ENCODE measurements around the gene SLC25A13. TPM values are rescaled to one million over a fixed set of nuclear protein-coding genes. Genes with fewer than 3 reads are reported as not detected.

Gene SLC25A13
- total and polyA plus RNA-seq, 4 donors: 7.7 to 29.8 (median 13.8) TPM

- Histone ChIP-seq H3K36me3 (ENCODE audit: control insufficient read depth in 1 of 2, insufficient read depth in 2 of 2, low read length in 1 of 2) (no peaks in the 10 kb centered on the region), H3K4me3 (ENCODE audit: low read length in 2 of 2) (no peak overlapping the region), H3K27ac (ENCODE audit: low read depth in 1 of 2, low read length in 2 of 2) (no peak overlapping the region), H3K27me3 (ENCODE audit: control insufficient read depth in 1 of 2, insufficient read depth in 2 of 2, low read length in 1 of 2) (no peaks in the 10 kb centered on the region), H3K4me1 (ENCODE audit: control insufficient read depth in 1 of 2, insufficient read depth in 2 of 2, low read length in 2 of 2) (no peaks in the 10 kb centered on the region), H3K9me3 (ENCODE audit: control insufficient read depth, low read length) (no peaks in the 10 kb centered on the region)
- ATAC-seq (ENCODE audit: low FRiP score): no peak
- no peak for DNase-seq
- WGBS, 2 donors: 56 to 83% methylated on average over 1 of the region's 1 CpG
- intact Hi-C loops (cut with DNase I): no loop called here
Measured at GRCh38 chr7:96144260-96144526, 177.7 kb downstream of the SLC25A13 start.

DNA sequence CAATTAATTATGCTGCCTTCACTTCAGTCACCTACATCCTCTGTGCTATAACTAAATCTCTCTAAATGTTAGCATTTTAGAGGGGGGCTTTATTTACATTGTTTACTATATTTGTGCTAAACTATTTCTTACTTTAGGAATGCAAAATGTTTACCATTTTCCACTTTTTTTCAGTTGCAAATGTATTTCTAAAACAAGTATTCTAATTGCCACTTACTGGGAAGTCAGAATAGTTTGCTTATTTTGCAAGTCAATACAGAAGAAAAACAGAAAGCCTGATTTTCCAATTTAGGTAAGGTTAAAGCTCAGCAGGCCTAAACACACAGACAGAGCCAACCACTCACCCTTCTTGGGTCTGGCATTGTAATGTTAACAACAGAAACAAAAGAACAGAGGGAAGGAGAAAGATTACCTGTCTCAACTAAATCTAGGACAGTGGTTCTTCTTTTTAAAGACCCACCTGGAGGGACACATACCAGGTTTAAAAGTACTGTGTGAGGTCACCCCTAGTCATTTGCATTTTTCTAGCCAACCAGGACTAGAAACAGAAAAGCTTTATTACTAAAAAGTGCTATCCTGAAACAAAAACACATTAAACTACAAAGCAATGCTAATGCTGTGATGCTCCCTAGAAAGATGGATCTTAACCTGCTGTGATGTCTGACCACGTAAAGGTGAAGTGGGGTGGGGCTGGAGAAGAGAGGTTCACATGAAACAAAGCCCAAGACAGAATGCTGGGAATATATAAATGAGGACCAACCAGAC is 178.2 kb downstream of the SLC25A13 start:
- H3K36me3 ChIP-seq (ENCODE audit: control insufficient read depth in 1 of 2, insufficient read depth in 2 of 2, low read length in 1 of 2): no peaks in the 10 kb centered on the region
- WGBS, 2 donors: 81 to 86% methylated on average over 1 of the region's 1 CpG
- ATAC-seq (ENCODE audit: low FRiP score): no peak
- no peak for DNase-seq
- H3K4me1 ChIP-seq (ENCODE audit: control insufficient read depth in 1 of 2, insufficient read depth in 2 of 2, low read length in 2 of 2): no peaks in the 10 kb centered on the region
- intact Hi-C loops (cut with DNase I): no loop called here
- H3K4me3 ChIP-seq (ENCODE audit: low read length in 2 of 2): no peak overlapping the region
- no peaks in the 10 kb centered on the region for H3K9me3 ChIP-seq (ENCODE audit: control insufficient read depth, low read length)
- H3K27ac ChIP-seq (ENCODE audit: low read depth in 1 of 2, low read length in 2 of 2): no peak overlapping the region
- H3K27me3 ChIP-seq (ENCODE audit: control insufficient read depth in 1 of 2, insufficient read depth in 2 of 2, low read length in 1 of 2): no peaks in the 10 kb centered on the region

DNA sequence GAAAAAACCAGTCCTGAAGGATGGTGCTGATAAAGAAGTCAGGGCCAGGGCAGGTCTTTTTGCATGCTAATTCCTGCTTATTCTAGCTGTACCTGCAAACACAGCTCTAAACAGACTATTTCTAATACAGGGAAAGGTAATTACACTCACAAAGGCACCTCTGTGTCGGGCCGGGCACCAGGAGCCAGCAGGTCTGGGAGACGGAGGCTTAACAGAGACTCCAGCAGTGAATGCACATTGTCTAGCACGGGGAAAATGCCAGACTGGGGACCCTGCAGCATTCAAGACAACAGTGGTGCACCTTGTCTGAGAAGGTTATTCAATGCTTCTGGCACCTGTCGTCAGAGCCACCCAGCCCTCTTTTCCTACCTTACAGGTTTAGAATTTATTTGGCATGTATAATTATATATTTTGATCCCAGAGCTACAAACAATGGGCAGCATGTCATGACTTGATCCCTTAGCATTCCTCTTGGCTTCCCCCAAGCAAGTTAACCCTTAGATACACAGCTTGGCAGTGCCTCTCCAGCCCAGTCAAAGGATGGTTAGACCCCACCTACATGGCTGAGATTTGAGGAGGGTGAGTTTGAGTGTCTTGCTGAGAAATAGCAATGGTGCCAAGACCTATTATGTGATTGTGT is 185.2 kb downstream of the SLC25A13 start:
- H3K9me3 ChIP-seq (ENCODE audit: control insufficient read depth, low read length): no peaks in the 10 kb centered on the region
- no peak overlapping the region for H3K27ac ChIP-seq (ENCODE audit: low read depth in 1 of 2, low read length in 2 of 2)
- H3K27me3 ChIP-seq (ENCODE audit: control insufficient read depth in 1 of 2, insufficient read depth in 2 of 2, low read length in 1 of 2): no peaks in the 10 kb centered on the region
- intact Hi-C loops (cut with DNase I): no loop called here
- ATAC-seq (ENCODE audit: low FRiP score) (no peak), DNase-seq (no peak)
- H3K4me3 ChIP-seq (ENCODE audit: low read length in 2 of 2): no peak overlapping the region
- no peaks in the 10 kb centered on the region for H3K4me1 ChIP-seq (ENCODE audit: control insufficient read depth in 1 of 2, insufficient read depth in 2 of 2, low read length in 2 of 2)
- H3K36me3 ChIP-seq (ENCODE audit: control insufficient read depth in 1 of 2, insufficient read depth in 2 of 2, low read length in 1 of 2): no peaks in the 10 kb centered on the region
- 92 to 97% methylated on average over 5 of the region's 5 CpGs for WGBS, 2 donors

GRCh38 chr7:96135241-96135640 is 186.7 kb downstream of the SLC25A13 start:
- Histone ChIP-seq H3K4me3 (ENCODE audit: low read length in 2 of 2) (no peak overlapping the region), H3K36me3 (ENCODE audit: control insufficient read depth in 1 of 2, insufficient read depth in 2 of 2, low read length in 1 of 2) (peaks cover 0 to 2% of the 10 kb centered on the region in 2 donors), H3K27ac (ENCODE audit: low read depth in 1 of 2, low read length in 2 of 2) (no peak overlapping the region), H3K9me3 (ENCODE audit: control insufficient read depth, low read length) (no peaks in the 10 kb centered on the region), H3K4me1 (ENCODE audit: control insufficient read depth in 1 of 2, insufficient read depth in 2 of 2, low read length in 2 of 2) (no peaks in the 10 kb centered on the region), H3K27me3 (ENCODE audit: control insufficient read depth in 1 of 2, insufficient read depth in 2 of 2, low read length in 1 of 2) (no peaks in the 10 kb centered on the region)
- DNase-seq (no peak), ATAC-seq (ENCODE audit: low FRiP score) (no peak)
- WGBS, 2 donors: 92 to 98% methylated on average over 2 of the region's 2 CpGs
- intact Hi-C loops (cut with DNase I): no loop called here

- DNase-seq (no peak), ATAC-seq (ENCODE audit: low FRiP score) (no peak)
- WGBS, 2 donors: 92 to 93% methylated on average over 3 of the region's 3 CpGs
- Histone ChIP-seq H3K9me3 (ENCODE audit: control insufficient read depth, low read length) (no peaks in the 10 kb centered on the region), H3K4me3 (ENCODE audit: low read length in 2 of 2) (no peak overlapping the region), H3K36me3 (ENCODE audit: control insufficient read depth in 1 of 2, insufficient read depth in 2 of 2, low read length in 1 of 2) (peaks cover 0 to 5% of the 10 kb centered on the region in 2 donors), H3K27me3 (ENCODE audit: control insufficient read depth in 1 of 2, insufficient read depth in 2 of 2, low read length in 1 of 2) (no peaks in the 10 kb centered on the region), H3K27ac (ENCODE audit: low read depth in 1 of 2, low read length in 2 of 2) (no peak overlapping the region), H3K4me1 (ENCODE audit: control insufficient read depth in 1 of 2, insufficient read depth in 2 of 2, low read length in 2 of 2) (no peaks in the 10 kb centered on the region)
- intact Hi-C loops (cut with DNase I): no loop called here
Measured at GRCh38 chr7:96131525-96131924, 190.4 kb downstream of the SLC25A13 start.

GRCh38 chr7:96127746-96128145 is 194.2 kb downstream of the SLC25A13 start:
- DNase-seq (no peak), ATAC-seq (ENCODE audit: low FRiP score) (no peak)
- H3K36me3 ChIP-seq (ENCODE audit: control insufficient read depth in 1 of 2, insufficient read depth in 2 of 2, low read length in 1 of 2): peaks cover 0 to 9% of the 10 kb centered on the region in 2 donors
- H3K4me3 ChIP-seq (ENCODE audit: low read length in 2 of 2): no peak overlapping the region
- 84 to 89% methylated on average over 2 of the region's 2 CpGs for WGBS, 2 donors
- no peak overlapping the region for H3K27ac ChIP-seq (ENCODE audit: low read depth in 1 of 2, low read length in 2 of 2)
- H3K9me3 ChIP-seq (ENCODE audit: control insufficient read depth, low read length): no peaks in the 10 kb centered on the region
- H3K4me1 ChIP-seq (ENCODE audit: control insufficient read depth in 1 of 2, insufficient read depth in 2 of 2, low read length in 2 of 2): no peaks in the 10 kb centered on the region
- intact Hi-C loops (cut with DNase I): no loop called here
- no peaks in the 10 kb centered on the region for H3K27me3 ChIP-seq (ENCODE audit: control insufficient read depth in 1 of 2, insufficient read depth in 2 of 2, low read length in 1 of 2)

GRCh38 chr7:96126382-96126781 is 195.5 kb downstream of the SLC25A13 start:
- Histone ChIP-seq H3K36me3 (ENCODE audit: control insufficient read depth in 1 of 2, insufficient read depth in 2 of 2, low read length in 1 of 2) (peaks cover 0 to 7% of the 10 kb centered on the region in 2 donors), H3K4me3 (ENCODE audit: low read length in 2 of 2) (no peak overlapping the region), H3K27me3 (ENCODE audit: control insufficient read depth in 1 of 2, insufficient read depth in 2 of 2, low read length in 1 of 2) (no peaks in the 10 kb centered on the region), H3K9me3 (ENCODE audit: control insufficient read depth, low read length) (no peaks in the 10 kb centered on the region), H3K4me1 (ENCODE audit: control insufficient read depth in 1 of 2, insufficient read depth in 2 of 2, low read length in 2 of 2) (no peaks in the 10 kb centered on the region), H3K27ac (ENCODE audit: low read depth in 1 of 2, low read length in 2 of 2) (no peak overlapping the region)
- ATAC-seq (ENCODE audit: low FRiP score) (no peak), DNase-seq (no peak)
- intact Hi-C loops (cut with DNase I): no loop called here

DNA sequence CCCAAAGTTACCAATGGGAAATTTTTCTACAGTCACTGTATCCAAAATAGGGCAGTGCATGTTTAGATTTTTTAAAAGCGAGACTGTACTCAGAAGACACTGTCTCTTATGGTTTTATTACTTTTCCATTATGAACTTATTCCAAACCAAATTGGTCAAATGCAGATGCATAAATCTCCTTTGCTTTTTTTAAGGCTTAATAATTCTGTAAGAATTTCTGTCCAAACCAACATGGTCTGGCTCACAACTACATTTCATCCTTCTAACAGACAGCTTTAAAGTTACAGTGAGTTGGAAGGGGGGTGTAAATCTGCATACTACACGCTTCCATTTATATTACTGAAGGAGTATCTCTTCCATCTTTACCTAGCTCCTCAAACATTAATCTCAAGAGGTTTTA is 199.2 kb downstream of the SLC25A13 start:
- peaks cover 4% of the 10 kb centered on the region in 2 donors for H3K36me3 ChIP-seq (ENCODE audit: control insufficient read depth in 1 of 2, insufficient read depth in 2 of 2, low read length in 1 of 2)
- no peaks in the 10 kb centered on the region for H3K9me3 ChIP-seq (ENCODE audit: control insufficient read depth, low read length)
- no peak for DNase-seq
- no peak overlapping the region for H3K4me3 ChIP-seq (ENCODE audit: low read length in 2 of 2)
- no peak for ATAC-seq (ENCODE audit: low FRiP score)
- WGBS, 2 donors: 78 to 92% methylated on average over 2 of the region's 2 CpGs
- H3K4me1 ChIP-seq (ENCODE audit: control insufficient read depth in 1 of 2, insufficient read depth in 2 of 2, low read length in 2 of 2): no peaks in the 10 kb centered on the region
- no peaks in the 10 kb centered on the region for H3K27me3 ChIP-seq (ENCODE audit: control insufficient read depth in 1 of 2, insufficient read depth in 2 of 2, low read length in 1 of 2)
- intact Hi-C loops (cut with DNase I): no loop called here
- H3K27ac ChIP-seq (ENCODE audit: low read depth in 1 of 2, low read length in 2 of 2): no peak overlapping the region

DNA sequence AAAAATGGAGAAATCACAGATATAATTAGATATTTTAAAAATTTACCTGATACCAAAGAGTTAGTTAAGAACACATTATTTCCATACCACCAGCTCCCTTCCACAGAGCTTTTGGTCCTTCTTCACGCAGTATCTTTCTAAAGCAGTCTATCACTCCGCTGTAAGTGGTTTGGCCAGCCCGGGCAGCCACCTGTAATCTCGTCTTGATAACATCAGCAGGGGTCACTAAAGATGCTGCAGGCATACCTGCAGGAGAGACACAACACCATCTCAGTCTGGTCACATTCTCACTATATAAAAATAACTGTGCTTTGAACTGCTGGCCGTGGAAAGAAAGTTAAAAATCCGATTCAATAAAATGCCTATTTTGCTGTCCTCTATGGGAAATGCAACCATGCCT is 200.1 kb downstream of the SLC25A13 start:
- 90 to 92% methylated on average over 6 of the region's 6 CpGs for WGBS, 2 donors
- no peak for ATAC-seq (ENCODE audit: low FRiP score)

More for the DNA sequence above, 200.1 kb downstream of the SLC25A13 start:
- Histone ChIP-seq H3K27ac (ENCODE audit: low read depth in 1 of 2, low read length in 2 of 2) (no peak overlapping the region), H3K36me3 (ENCODE audit: control insufficient read depth in 1 of 2, insufficient read depth in 2 of 2, low read length in 1 of 2) (peaks cover 4% of the 10 kb centered on the region in 2 donors), H3K9me3 (ENCODE audit: control insufficient read depth, low read length) (no peaks in the 10 kb centered on the region), H3K4me3 (ENCODE audit: low read length in 2 of 2) (no peak overlapping the region), H3K4me1 (ENCODE audit: control insufficient read depth in 1 of 2, insufficient read depth in 2 of 2, low read length in 2 of 2) (no peaks in the 10 kb centered on the region), H3K27me3 (ENCODE audit: control insufficient read depth in 1 of 2, insufficient read depth in 2 of 2, low read length in 1 of 2) (no peaks in the 10 kb centered on the region)
- intact Hi-C loops (cut with DNase I): no loop called here
- DNase-seq: no peak

All from aorta (tissue), 5 donors.